Left hindlimb (tissue), 1 donor: ENCODE data around the gene LRRC1.
"Not testable (repeated sequence)": the region's sequence is repeated elsewhere in the genome, so short reads cannot be mapped to it uniquely, and the experiment has no call there.

Experiments
- DNase-seq: peaks from one replicate; pipeline ENCODE4 v3.0.0-alpha.2; 2018

The LRRC1 gene

GRCh38 chr6:53794720-53795339 lies at the start of gene LRRC1:
Gene LRRC1, plus strand, starts transcription at chr6:53795005. Its CDS starts 252 bp downstream, at chr6:53795257.
- peak; percentile 97 for DNase-seq

- no peak for DNase-seq
Measured at GRCh38 chr6:53746442-53747103, 48.2 kb upstream of the LRRC1 start.

- no peak for DNase-seq
Measured at GRCh38 chr6:53750052-53750650, 44.7 kb upstream of the LRRC1 start.

GRCh38 chr6:53751417-53751816 lies 43.4 kb upstream of the LRRC1 start:
- no peak for DNase-seq

- no peak for DNase-seq
Measured at GRCh38 chr6:53752440-53752839, 42.4 kb upstream of the LRRC1 start.

GRCh38 chr6:53752856-53753255 lies 41.9 kb upstream of the LRRC1 start:
- no peak for DNase-seq

GRCh38 chr6:53754330-53754729 lies 40.5 kb upstream of the LRRC1 start:
- DNase-seq: no peak

- no peak for DNase-seq
Measured at GRCh38 chr6:53756396-53756795, 38.4 kb upstream of the LRRC1 start.

- no peak for DNase-seq
Measured at GRCh38 chr6:53758496-53758895, 36.3 kb upstream of the LRRC1 start.

GRCh38 chr6:53761036-53761435 lies 33.8 kb upstream of the LRRC1 start:
- DNase-seq: no peak

GRCh38 chr6:53765270-53765669 lies 29.5 kb upstream of the LRRC1 start:
- DNase-seq: no peak

- DNase-seq: no peak
Measured at GRCh38 chr6:53766930-53767329, 27.9 kb upstream of the LRRC1 start.

GRCh38 chr6:53767941-53768340 lies 26.9 kb upstream of the LRRC1 start:
- DNase-seq: no peak

- DNase-seq: no peak
Measured at GRCh38 chr6:53768636-53769035, 26.2 kb upstream of the LRRC1 start.

- DNase-seq: no peak
Measured at GRCh38 chr6:53770780-53771249, 24.0 kb upstream of the LRRC1 start.

GRCh38 chr6:53771785-53772624 lies 22.8 kb upstream of the LRRC1 start:
- DNase-seq: no peak

- no peak for DNase-seq
Measured at GRCh38 chr6:53773044-53773696, 21.6 kb upstream of the LRRC1 start.

GRCh38 chr6:53776152-53776551 lies 18.7 kb upstream of the LRRC1 start:
- DNase-seq: not testable (repeated sequence)

- not testable (repeated sequence) for DNase-seq
Measured at GRCh38 chr6:53784991-53785390, 9.8 kb upstream of the LRRC1 start.

GRCh38 chr6:53786832-53787231 lies 8.0 kb upstream of the LRRC1 start:
- DNase-seq: no peak

- no peak for DNase-seq
Measured at GRCh38 chr6:53790886-53791285, 3.9 kb upstream of the LRRC1 start.

GRCh38 chr6:53792016-53792415 lies 2.8 kb upstream of the LRRC1 start:
- no peak for DNase-seq

GRCh38 chr6:53792973-53793317 lies 1.9 kb upstream of the LRRC1 start:
- no peak for DNase-seq
